Upper lobe of right lung (tissue), 1 donor: ENCODE results near the gene LEAP2. TPM values are rescaled to one million over a fixed set of nuclear protein-coding genes. Genes with fewer than 3 reads are reported as not detected.

ENCODE experiments used
- ATAC-seq: fragments of 200-7000 bp; cut with Tn5 transposase; one replicate; pipeline ENCODE4 v1.9.1; 2020; ENCODE audit warnings: mild to moderate bottlenecking, moderate library complexity
- DNase-seq: peaks from one replicate; pipeline ENCODE4 v3.0.0-alpha.2; 2020
- H3K27ac ChIP-seq: fragments of 200-600 bp; one replicate; pipeline ENCODE4 v1.8.0; 2022
- H3K27me3 ChIP-seq: fragments of 200-600 bp; one replicate; pipeline ENCODE4 v1.8.0; 2022; ENCODE audit warnings: mild to moderate bottlenecking
- H3K36me3 ChIP-seq: fragments of 200-600 bp; one replicate; pipeline ENCODE4 v1.8.0; 2022
- H3K4me1 ChIP-seq: fragments of 200-600 bp; one replicate; pipeline ENCODE4 v1.8.0; 2022
- H3K4me3 ChIP-seq: fragments of 200-600 bp; one replicate; pipeline ENCODE4 v1.8.0; 2022; ENCODE audit warnings: mild to moderate bottlenecking
- H3K9me3 ChIP-seq: fragments of 200-600 bp; one replicate; pipeline ENCODE4 v1.8.0; 2022
- intact Hi-C: fragments of 100-400 bp; cut with DNase I; formaldehyde crosslinking; loops from one replicate; pipeline ENCODE4 v1.11.0; 2022
- total RNA-seq: library from RNA; stranded (reverse); fragmentation: NEBNext Ultra II Directional; extraction: Animal tissue kit (Norgen Biotek cat#: 25700); gene quantifications from one replicate; pipeline ENCODE4 v1.2.1, GENCODE V29; 2021
- TF ChIP-seq, protein P1 (sequence below): fragments of 200-600 bp; IDR thresholded peaks from one replicate; pipeline ENCODE4 v1.8.0; 2022; ENCODE audit warnings: antibody characterized with exemption
- donor health status: DM: no; HTN: yes; CAD: no; lungs with severe emphysema.

The LEAP2 gene
- total RNA-seq, 1 donor from 2014 or later: 0.69 TPM

DNA sequence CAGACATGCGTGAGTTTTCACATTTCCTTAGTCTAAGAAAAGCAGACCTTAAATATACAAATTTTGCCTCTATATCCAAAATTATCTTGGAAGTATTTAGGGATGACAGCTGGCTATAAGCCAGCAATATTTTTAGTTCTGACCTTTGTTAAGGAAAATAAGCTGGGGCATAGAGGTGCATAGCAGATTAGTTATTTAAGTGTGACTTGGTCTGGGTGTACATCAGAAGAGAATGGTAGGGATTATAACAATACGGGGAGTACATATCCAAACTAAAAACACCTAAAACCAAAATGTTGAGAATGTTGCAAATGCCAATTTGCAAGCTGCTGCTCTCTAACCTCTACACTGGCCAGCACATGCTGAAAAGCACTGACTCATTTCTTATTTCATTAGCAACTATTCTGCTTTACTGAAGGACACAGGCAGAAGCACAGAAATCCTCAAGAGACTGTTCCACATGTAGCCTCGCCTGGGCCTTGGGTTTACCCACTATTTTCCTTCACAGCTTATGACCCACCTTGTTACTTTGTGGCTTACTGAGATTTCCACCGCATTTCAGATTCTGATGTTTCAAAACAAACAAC is 22.3 kb downstream of the LEAP2 start:
- no peak overlapping the region for H3K27ac ChIP-seq
- no peaks in the 10 kb centered on the region for H3K4me1 ChIP-seq
- no peaks in the 10 kb centered on the region for H3K27me3 ChIP-seq
- TF ChIP-seq, protein P1, sequence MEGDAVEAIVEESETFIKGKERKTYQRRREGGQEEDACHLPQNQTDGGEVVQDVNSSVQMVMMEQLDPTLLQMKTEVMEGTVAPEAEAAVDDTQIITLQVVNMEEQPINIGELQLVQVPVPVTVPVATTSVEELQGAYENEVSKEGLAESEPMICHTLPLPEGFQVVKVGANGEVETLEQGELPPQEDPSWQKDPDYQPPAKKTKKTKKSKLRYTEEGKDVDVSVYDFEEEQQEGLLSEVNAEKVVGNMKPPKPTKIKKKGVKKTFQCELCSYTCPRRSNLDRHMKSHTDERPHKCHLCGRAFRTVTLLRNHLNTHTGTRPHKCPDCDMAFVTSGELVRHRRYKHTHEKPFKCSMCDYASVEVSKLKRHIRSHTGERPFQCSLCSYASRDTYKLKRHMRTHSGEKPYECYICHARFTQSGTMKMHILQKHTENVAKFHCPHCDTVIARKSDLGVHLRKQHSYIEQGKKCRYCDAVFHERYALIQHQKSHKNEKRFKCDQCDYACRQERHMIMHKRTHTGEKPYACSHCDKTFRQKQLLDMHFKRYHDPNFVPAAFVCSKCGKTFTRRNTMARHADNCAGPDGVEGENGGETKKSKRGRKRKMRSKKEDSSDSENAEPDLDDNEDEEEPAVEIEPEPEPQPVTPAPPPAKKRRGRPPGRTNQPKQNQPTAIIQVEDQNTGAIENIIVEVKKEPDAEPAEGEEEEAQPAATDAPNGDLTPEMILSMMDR: no peak
- ATAC-seq: no peak
- H3K4me3 ChIP-seq: no peak overlapping the region
- H3K9me3 ChIP-seq: no peaks in the 10 kb centered on the region
- peaks cover 91% of the 10 kb centered on the region for H3K36me3 ChIP-seq
- intact Hi-C loops: no loop called here
- no peak for DNase-seq

DNA sequence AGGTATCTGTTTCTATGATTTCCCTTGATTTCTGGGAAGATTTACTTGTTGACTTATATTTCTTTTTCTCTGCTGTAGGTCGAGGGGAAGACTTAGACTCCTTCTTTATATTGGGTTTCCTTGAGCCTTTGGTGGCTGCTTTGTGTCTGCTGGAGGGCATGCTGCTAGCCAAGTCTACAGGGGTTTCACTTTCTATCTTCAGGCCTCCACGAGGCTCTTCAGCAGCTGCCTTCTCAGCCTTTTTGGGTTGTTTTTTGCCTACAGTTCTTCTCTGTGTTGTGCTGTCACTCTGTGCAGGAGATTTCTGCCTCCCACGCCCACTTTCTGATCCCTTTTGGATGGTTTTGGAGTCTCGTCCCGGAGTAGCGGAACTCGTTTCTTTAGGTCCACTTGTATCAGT is 23.2 kb downstream of the LEAP2 start:
- TF ChIP-seq, protein P1: no peak
- Histone ChIP-seq H3K36me3 (peaks cover 91% of the 10 kb centered on the region), H3K4me3 (no peak overlapping the region), H3K27me3 (no peaks in the 10 kb centered on the region), H3K9me3 (no peaks in the 10 kb centered on the region), H3K27ac (no peak overlapping the region), H3K4me1 (no peaks in the 10 kb centered on the region)
- intact Hi-C loops: no loop called here
- no peak for DNase-seq
- no peak for ATAC-seq

DNA sequence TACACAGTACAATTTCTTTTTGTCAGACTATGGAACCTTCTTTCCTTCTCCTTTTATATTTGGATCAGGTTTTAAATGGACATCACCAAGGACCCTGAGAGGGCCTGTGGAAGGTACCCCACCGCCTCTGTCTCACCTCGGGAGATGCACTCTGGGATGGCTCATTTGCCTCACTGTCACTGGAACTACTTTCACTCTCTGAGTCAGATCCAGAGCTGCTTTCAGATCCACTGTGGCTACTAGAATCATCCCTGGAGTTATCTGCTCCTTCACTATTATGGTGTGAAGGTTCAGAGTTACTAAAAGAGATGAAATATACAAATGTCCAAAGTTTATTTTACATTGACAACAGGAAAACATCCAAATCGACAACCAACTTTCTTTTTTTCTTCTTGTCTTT is 24.6 kb downstream of the LEAP2 start:
- Histone ChIP-seq H3K27ac (no peak overlapping the region), H3K36me3 (peaks cover 91% of the 10 kb centered on the region), H3K4me3 (no peak overlapping the region), H3K27me3 (no peaks in the 10 kb centered on the region), H3K9me3 (no peaks in the 10 kb centered on the region), H3K4me1 (no peaks in the 10 kb centered on the region)
- ATAC-seq (no peak), DNase-seq (no peak)
- intact Hi-C loops: no loop called here
- TF ChIP-seq, protein P1: no peak

DNA sequence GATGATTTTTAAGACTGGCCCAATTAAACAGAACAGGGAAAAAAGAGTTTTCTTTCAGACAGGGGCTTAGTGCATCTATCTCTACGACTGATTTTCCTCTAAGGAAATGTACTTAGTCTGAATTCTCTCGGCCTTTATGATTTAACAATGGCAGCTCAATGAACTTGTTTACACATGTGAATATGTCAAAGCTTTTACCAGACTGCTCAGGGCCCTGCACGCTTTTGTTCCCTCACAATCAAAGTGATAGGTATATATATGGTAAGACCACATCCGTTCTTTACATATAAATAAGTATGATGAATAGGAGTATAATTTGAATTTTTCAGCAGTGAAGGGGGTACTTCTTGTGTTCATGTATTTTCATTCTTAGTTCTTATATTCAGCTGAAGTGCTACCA is 27.6 kb downstream of the LEAP2 start:
- no peaks in the 10 kb centered on the region for H3K9me3 ChIP-seq
- no peaks in the 10 kb centered on the region for H3K4me1 ChIP-seq
- H3K36me3 ChIP-seq: peaks cover 73% of the 10 kb centered on the region
- H3K4me3 ChIP-seq: no peak overlapping the region
- TF ChIP-seq, protein P1: no peak
- H3K27ac ChIP-seq: no peak overlapping the region
- intact Hi-C loops: no loop called here
- DNase-seq: no peak
- H3K27me3 ChIP-seq: no peaks in the 10 kb centered on the region
- ATAC-seq: no peak

DNA sequence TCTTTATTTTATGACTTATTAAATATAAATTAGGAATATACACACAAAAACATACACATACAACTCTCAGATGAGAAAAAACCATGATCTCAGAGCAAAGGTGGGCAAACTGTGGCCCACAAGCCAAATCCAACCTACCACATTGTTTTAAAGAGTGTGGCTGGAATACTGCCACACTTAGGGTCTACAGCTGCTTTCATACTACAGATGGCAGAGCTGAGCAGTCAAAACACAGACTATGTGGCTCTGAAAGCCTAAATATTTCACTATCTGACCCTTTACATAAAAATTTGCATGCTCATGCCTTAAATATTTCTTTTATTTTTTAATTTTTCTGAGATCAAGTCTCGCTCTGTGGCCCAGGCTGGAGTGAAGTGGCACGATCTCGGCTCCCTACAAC is 28.3 kb downstream of the LEAP2 start:
- Histone ChIP-seq H3K27ac (no peak overlapping the region), H3K4me3 (no peak overlapping the region), H3K36me3 (peaks cover 67% of the 10 kb centered on the region), H3K9me3 (no peaks in the 10 kb centered on the region), H3K4me1 (no peaks in the 10 kb centered on the region), H3K27me3 (no peaks in the 10 kb centered on the region)
- TF ChIP-seq, protein P1: no peak
- no peak for DNase-seq
- intact Hi-C loops: no loop called here
- no peak for ATAC-seq

DNA sequence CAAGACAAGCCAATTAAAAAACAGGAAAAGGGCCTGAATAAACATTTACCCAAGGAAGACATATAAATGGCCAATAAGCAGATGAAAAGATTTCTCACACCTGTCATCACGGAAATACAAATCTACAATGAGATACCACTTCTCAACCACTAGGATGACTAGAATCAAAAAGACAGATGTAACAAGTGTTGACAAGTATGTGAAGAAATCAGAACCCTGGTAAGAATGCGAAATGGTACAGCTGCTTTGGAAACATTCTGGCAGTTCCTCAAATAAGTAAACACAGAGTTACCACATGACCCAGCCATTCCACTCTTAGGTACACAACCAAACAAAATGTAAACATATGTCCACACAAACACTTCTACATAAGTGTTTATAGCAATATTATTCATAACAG is 32.5 kb downstream of the LEAP2 start:
- DNase-seq (no peak), ATAC-seq (peak; percentile 81)
- intact Hi-C loops: no loop called here
- Histone ChIP-seq H3K9me3 (no peaks in the 10 kb centered on the region), H3K4me1 (no peaks in the 10 kb centered on the region), H3K4me3 (no peak overlapping the region), H3K36me3 (peaks cover 37% of the 10 kb centered on the region), H3K27ac (no peak overlapping the region), H3K27me3 (no peaks in the 10 kb centered on the region)
- TF ChIP-seq, protein P1: peak; percentile 13
